Neural progenitor cell (in vitro differentiated cells): ENCODE data around the gene EMC8. TPM values are rescaled to one million over a fixed set of nuclear protein-coding genes. Genes with fewer than 3 reads are reported as not detected.

Experiments used
- DNase-seq: peaks from one replicate; pipeline ENCODE4 v3.0.0-alpha.2; 2016; ENCODE audit warnings: low spot score
- H2AFZ ChIP-seq: fragments of 200-600 bp; sonication (generic); replicated peaks from 2 replicates; pipeline ENCODE4 v1.6.1; 2016; ENCODE audit warnings: antibody characterized with exemption
- H3F3A ChIP-seq: fragments of 200-600 bp; sonication (generic); 2 replicates; pipeline ENCODE4 v1.6.1; 2016; ENCODE audit warnings: antibody characterized with exemption, low read depth
- H3K27ac ChIP-seq: fragments of 200-600 bp; sonication (generic); 2 replicates; pipeline ENCODE4 v1.5.1; 2016; ENCODE audit warnings: mild to moderate bottlenecking
- H3K27me3 ChIP-seq: fragments of 200-600 bp; sonication (generic); 2 replicates; pipeline ENCODE4 v1.6.1; 2016; ENCODE audit warnings: mild to moderate bottlenecking, moderate library complexity
- H3K36me3 ChIP-seq: fragments of 200-600 bp; sonication (generic); 2 replicates; pipeline ENCODE4 v1.5.1; 2016
- H3K4me1 ChIP-seq: fragments of 200-600 bp; sonication (generic); 2 replicates; pipeline ENCODE4 v1.6.1; 2016; ENCODE audit warnings: mixed run types
- H3K4me2 ChIP-seq: fragments of 200-600 bp; sonication (generic); 2 replicates; pipeline ENCODE4 v1.6.1; 2016
- H3K4me3 ChIP-seq: fragments of 200-600 bp; sonication (generic); 2 replicates; pipeline ENCODE4 v1.5.1; 2016
- H3K79me2 ChIP-seq: fragments of 200-600 bp; sonication (generic); 2 replicates; pipeline ENCODE4 v1.6.1; 2016; ENCODE audit warnings: low read depth
- H3K9ac ChIP-seq: fragments of 200-600 bp; sonication (generic); 2 replicates; pipeline ENCODE4 v1.6.1; 2016
- H3K9me3 ChIP-seq: fragments of 200-600 bp; sonication (generic); 2 replicates; pipeline ENCODE4 v1.5.1; 2016; ENCODE audit warnings: low read depth
- H4K20me1 ChIP-seq: fragments of 200-600 bp; sonication (generic); 2 replicates; pipeline ENCODE4 v1.6.1; 2016; ENCODE audit warnings: low read depth
- H3K27ac Mint-ChIP-seq: 3 replicates; pipeline ENCODE4 v1.8.0; 2021; ENCODE audit warnings: mixed read lengths
- H3K27me3 Mint-ChIP-seq: 2 replicates; pipeline ENCODE4 v1.8.0; 2022; ENCODE audit warnings: low read depth, mild to moderate bottlenecking, inconsistent platforms, moderate library complexity, mixed read lengths; ENCODE audit not compliant: insufficient read depth
- H3K36me3 Mint-ChIP-seq: 3 replicates; pipeline ENCODE4 v1.8.0; 2021; ENCODE audit warnings: mixed read lengths
- H3K4me1 Mint-ChIP-seq: 3 replicates; pipeline ENCODE4 v1.8.0; 2021; ENCODE audit warnings: mixed read lengths
- H3K4me3 Mint-ChIP-seq: 3 replicates; pipeline ENCODE4 v1.8.0; 2021; ENCODE audit warnings: mild to moderate bottlenecking, moderate library complexity, mixed read lengths
- H3K9me3 Mint-ChIP-seq: 3 replicates; pipeline ENCODE4 v1.8.0; 2020; ENCODE audit warnings: mixed read lengths
- EZH2 ChIP-seq: fragments of 200-600 bp; sonication (generic); IDR thresholded peaks from 2 replicates; pipeline ENCODE4 v1.6.1; 2017; ENCODE audit warnings: antibody characterized with exemption, mild to moderate bottlenecking, moderate library complexity
- EZH2phosphoT487 ChIP-seq: fragments of 200-600 bp; sonication (generic); IDR thresholded peaks from 2 replicates; pipeline ENCODE4 v1.6.1; 2017; ENCODE audit warnings: antibody characterized with exemption
- total RNA-seq: library from RNA; depleted of rRNA; stranded (reverse); fragments of >200 nt; gene quantifications from 2 replicates; pipeline ENCODE4 v1.2.3, GENCODE V29; 2015; ENCODE audit warnings: low replicate concordance
- TF ChIP-seq, protein P1 (sequence below): fragments of 200-600 bp; sonication (generic); IDR thresholded peaks from 2 replicates; pipeline ENCODE4 v1.5.1; 2017; ENCODE audit warnings: antibody characterized with exemption, mild to moderate bottlenecking

The EMC8 gene
- total RNA-seq, 1 donor from 2014 or later, result 25.1 TPM

DNA sequence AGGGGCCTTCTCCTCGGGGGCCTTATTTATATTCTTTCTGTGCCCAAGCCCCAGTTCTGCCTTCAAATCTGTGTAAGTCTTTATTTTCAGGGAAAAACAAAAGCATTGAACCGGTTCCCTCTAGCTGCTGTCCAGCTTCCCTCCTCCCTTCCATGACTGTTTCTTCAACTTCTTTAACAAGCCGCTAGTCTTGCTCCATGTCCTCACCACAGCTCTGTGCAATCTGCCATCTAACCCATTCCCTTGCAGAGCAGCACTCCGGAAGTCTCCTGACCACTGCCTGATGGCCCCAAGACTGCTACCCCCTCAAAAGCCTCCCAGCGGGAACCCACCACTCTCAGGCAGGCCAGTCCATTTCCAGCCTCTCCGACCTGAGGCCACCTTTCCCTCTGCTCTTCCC, 16.9 kb downstream of the EMC8 start:
- Mint-ChIP-seq H3K36me3 (peaks cover 10% of the 10 kb centered on the region), H3K9me3 (no peaks in the 10 kb centered on the region), H3K27ac (peak overlapping the region; percentile 2), H3K4me1 (no peaks in the 10 kb centered on the region), H3K27me3 (peaks cover 5% of the 10 kb centered on the region), H3K4me3 (no peak overlapping the region)
- no peak for DNase-seq
- H3K4me3 ChIP-seq, result no peak overlapping the region
- no peak overlapping the region for H3K4me2 ChIP-seq
- H3K36me3 ChIP-seq, result no peaks in the 10 kb centered on the region
- no peaks in the 10 kb centered on the region for H3K4me1 ChIP-seq
- no peaks in the 10 kb centered on the region for H3K27me3 ChIP-seq
- H3K9me3 ChIP-seq, result no peaks in the 10 kb centered on the region
- H3K27ac ChIP-seq, result no peak overlapping the region
- H2AFZ ChIP-seq, result no peak overlapping the region
- H4K20me1 ChIP-seq, result peaks cover 24% of the 10 kb centered on the region
- TF ChIP-seq EZH2 (no peak), EZH2phosphoT487 (no peak)
- TF ChIP-seq, protein P1, sequence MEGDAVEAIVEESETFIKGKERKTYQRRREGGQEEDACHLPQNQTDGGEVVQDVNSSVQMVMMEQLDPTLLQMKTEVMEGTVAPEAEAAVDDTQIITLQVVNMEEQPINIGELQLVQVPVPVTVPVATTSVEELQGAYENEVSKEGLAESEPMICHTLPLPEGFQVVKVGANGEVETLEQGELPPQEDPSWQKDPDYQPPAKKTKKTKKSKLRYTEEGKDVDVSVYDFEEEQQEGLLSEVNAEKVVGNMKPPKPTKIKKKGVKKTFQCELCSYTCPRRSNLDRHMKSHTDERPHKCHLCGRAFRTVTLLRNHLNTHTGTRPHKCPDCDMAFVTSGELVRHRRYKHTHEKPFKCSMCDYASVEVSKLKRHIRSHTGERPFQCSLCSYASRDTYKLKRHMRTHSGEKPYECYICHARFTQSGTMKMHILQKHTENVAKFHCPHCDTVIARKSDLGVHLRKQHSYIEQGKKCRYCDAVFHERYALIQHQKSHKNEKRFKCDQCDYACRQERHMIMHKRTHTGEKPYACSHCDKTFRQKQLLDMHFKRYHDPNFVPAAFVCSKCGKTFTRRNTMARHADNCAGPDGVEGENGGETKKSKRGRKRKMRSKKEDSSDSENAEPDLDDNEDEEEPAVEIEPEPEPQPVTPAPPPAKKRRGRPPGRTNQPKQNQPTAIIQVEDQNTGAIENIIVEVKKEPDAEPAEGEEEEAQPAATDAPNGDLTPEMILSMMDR, result no peak
- no peaks in the 10 kb centered on the region for H3F3A ChIP-seq
- H3K79me2 ChIP-seq, result peaks cover 19% of the 10 kb centered on the region
- no peak overlapping the region for H3K9ac ChIP-seq

GRCh38 chr16:85781695-85782370, 17.5 kb downstream of the EMC8 start:
- peaks cover 19% of the 10 kb centered on the region for H3K79me2 ChIP-seq
- no peak overlapping the region for H3K4me3 ChIP-seq
- peaks cover 10% of the 10 kb centered on the region for H3K36me3 Mint-ChIP-seq
- H3K9ac ChIP-seq, result no peak overlapping the region
- no peak for DNase-seq
- H3K9me3 Mint-ChIP-seq, result no peaks in the 10 kb centered on the region
- H3K4me1 ChIP-seq, result no peaks in the 10 kb centered on the region
- H3K4me3 Mint-ChIP-seq, result no peak overlapping the region
- H3K9me3 ChIP-seq, result no peaks in the 10 kb centered on the region
- no peak overlapping the region for H2AFZ ChIP-seq
- TF ChIP-seq EZH2 (no peak), EZH2phosphoT487 (no peak)
- TF ChIP-seq, protein P1, result no peak
- no peaks in the 10 kb centered on the region for H3K36me3 ChIP-seq
- H3K27ac Mint-ChIP-seq, result peak overlapping the region; percentile 2
- no peaks in the 10 kb centered on the region for H3K27me3 ChIP-seq
- H3K27ac ChIP-seq, result no peak overlapping the region
- H3K4me2 ChIP-seq, result no peak overlapping the region
- H3K4me1 Mint-ChIP-seq, result no peaks in the 10 kb centered on the region
- peaks cover 24% of the 10 kb centered on the region for H4K20me1 ChIP-seq
- H3K27me3 Mint-ChIP-seq, result peaks cover 3% of the 10 kb centered on the region
- H3F3A ChIP-seq, result peaks cover 3% of the 10 kb centered on the region

GRCh38 chr16:85781156-85781555, 18.2 kb downstream of the EMC8 start:
- Mint-ChIP-seq H3K27me3 (peaks cover 3% of the 10 kb centered on the region), H3K4me1 (no peaks in the 10 kb centered on the region)
- peaks cover 24% of the 10 kb centered on the region for H4K20me1 ChIP-seq

More at GRCh38 chr16:85781156-85781555, 18.2 kb downstream of the EMC8 start:
- Histone ChIP-seq H2AFZ (no peak overlapping the region), H3F3A (peaks cover 4% of the 10 kb centered on the region), H3K27me3 (no peaks in the 10 kb centered on the region), H3K4me2 (no peak overlapping the region), H3K79me2 (peaks cover 19% of the 10 kb centered on the region), H3K4me3 (no peak overlapping the region), H3K4me1 (no peaks in the 10 kb centered on the region), H3K9ac (no peak overlapping the region), H3K9me3 (no peaks in the 10 kb centered on the region), H3K36me3 (no peaks in the 10 kb centered on the region), H3K27ac (no peak overlapping the region)
- TF ChIP-seq, protein P1, result no peak
- TF ChIP-seq EZH2phosphoT487, result no peak
- TF ChIP-seq EZH2, result no peak
- no peak for DNase-seq
- Mint-ChIP-seq H3K4me3 (no peak overlapping the region), H3K27ac (no peak overlapping the region), H3K36me3 (peaks cover 8% of the 10 kb centered on the region), H3K9me3 (no peaks in the 10 kb centered on the region)
